Esophagus muscularis mucosa (tissue), 3 donors: Measurements from ENCODE around the gene GAS7.

Experiments
- POLR2A ChIP-seq: fragments of 450-650 bp; IDR thresholded peaks from one replicate; pipeline ENCODE4 v1.6.1; 2017; ENCODE audit warnings: antibody characterized with exemption, moderate library complexity, mild to moderate bottlenecking, low read depth
- POLR2AphosphoS5 ChIP-seq, 2 donors: sonication (generic); formaldehyde crosslinking; IDR thresholded peaks; one replicate each; pipeline ENCODE4 v1.6.1; 2017; ENCODE audit warnings: antibody characterized with exemption in 2 of 2
- TF ChIP-seq, protein P1 (sequence below), 3 experiments: fragments of 200-600 bp in 2 of 3; fragments of 450-650 bp in 1 of 3; sonication (generic) in 2 of 3; IDR thresholded peaks; one replicate each; pipeline ENCODE4 v1.5.1; 2017 to 2019; ENCODE audit warnings: antibody characterized with exemption in 3 of 3, mild to moderate bottlenecking in 2 of 3, moderate library complexity in 1 of 3

DNA sequence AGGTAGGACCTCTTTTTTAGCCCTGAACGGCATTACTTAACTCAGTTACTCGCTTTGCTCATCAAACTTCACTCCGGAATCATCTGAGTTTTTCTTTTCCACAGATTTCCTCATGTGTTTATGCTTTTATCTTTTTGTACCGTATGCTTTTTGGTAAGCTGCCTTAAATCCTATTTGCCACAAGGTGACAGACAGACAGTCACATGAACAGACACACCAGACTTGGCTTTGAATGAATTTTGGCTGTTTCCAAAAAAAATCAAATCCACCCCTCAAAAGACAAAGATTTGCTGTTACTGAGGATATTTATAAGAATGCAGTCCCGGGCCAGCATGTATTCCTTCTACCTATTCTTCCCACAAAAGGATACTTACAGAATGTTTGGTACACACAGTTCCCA lies 10.9 kb downstream of the GAS7 start:
- TF ChIP-seq, protein P1, sequence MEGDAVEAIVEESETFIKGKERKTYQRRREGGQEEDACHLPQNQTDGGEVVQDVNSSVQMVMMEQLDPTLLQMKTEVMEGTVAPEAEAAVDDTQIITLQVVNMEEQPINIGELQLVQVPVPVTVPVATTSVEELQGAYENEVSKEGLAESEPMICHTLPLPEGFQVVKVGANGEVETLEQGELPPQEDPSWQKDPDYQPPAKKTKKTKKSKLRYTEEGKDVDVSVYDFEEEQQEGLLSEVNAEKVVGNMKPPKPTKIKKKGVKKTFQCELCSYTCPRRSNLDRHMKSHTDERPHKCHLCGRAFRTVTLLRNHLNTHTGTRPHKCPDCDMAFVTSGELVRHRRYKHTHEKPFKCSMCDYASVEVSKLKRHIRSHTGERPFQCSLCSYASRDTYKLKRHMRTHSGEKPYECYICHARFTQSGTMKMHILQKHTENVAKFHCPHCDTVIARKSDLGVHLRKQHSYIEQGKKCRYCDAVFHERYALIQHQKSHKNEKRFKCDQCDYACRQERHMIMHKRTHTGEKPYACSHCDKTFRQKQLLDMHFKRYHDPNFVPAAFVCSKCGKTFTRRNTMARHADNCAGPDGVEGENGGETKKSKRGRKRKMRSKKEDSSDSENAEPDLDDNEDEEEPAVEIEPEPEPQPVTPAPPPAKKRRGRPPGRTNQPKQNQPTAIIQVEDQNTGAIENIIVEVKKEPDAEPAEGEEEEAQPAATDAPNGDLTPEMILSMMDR (IDR thresholded peaks at IDR 0.05): no peak
- TF ChIP-seq POLR2AphosphoS5 (IDR thresholded peaks at IDR 0.05) (no peak), POLR2A (no peak)
